CMK (cell line): ENCODE measurements around the gene OTUB1.

ENCODE experiments used
- DNase-seq: peaks from one replicate; pipeline ENCODE4 v3.0.0-alpha.2; 2010; ENCODE audit warnings: low read depth

OTUB1 gene

DNA sequence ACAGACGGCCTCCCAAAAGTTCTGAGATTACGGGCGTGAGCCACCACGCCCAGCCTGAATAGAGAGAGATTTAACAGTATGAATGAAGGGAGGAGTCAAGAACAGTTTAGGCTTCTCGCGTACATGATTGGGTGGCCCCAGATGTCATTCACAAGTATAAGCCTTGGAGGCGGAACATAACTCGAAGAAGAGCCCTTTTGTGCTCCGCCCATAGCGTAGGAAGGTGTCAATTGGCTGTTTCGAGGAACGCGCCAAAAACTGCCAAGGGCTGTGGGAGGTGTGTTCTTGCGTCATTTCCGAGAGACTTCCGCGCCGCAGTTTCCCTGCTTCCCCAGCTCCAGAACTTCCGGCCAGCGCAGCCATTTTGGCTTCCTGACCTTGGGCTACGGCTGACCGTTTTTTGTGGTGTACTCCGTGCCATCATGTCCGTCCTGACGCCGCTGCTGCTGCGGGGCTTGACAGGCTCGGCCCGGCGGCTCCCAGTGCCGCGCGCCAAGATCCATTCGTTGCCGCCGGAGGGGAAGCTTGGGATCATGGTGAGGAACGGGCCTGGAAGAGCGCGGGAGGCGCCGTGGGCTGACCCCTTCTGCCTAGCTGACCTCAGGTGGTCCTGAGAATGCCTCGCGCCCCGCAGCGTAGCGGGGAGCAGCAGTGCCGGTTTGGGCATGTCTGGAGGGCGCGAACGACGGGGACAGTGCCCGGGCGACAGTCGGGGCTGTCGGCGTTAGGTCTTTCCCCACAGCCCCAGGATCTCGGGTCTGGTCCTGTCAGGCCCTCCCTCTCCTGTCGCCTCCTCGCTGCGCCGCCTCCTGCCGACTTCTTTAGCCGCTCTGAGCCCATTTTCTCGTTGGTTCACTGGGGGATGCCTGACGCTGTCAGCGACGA lies 11.7 kb upstream of the OTUB1 start, which contains the start of gene COX8A:
COX8A (plus strand) TSS at position 362 of the 885 bp plus-strand sequence; CDS start at position 423, 61 bp downstream.
- DNase-seq, result peak; percentile 96

- no peak for DNase-seq
Observed at GRCh38 chr11:63978551-63979239, 7.5 kb upstream of the OTUB1 start.

DNA sequence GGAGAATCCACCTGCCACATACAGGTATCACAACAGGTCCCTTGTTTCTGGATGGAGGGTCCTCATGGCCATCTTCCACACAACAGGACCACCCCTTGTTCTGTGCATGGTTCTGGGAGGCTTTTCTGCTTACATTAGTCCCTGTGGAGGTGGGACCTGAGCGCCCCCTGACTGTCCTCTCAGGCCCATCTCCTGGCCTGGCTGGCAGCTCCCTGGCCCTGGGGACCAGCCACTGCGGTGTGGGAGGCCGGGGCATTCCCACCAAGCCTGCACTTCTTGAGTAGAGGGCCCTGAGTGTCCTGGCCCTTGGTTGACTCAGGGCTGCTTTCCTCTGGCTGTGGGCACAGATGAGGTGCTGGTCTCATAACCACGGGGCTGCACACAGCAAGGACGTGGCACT lies 6.8 kb upstream of the OTUB1 start:
- DNase-seq, result no peak

GRCh38 chr11:63985812-63986155 lies 454 bp upstream of the OTUB1 start:
- DNase-seq, result peak; percentile 25

- no peak for DNase-seq
Observed at GRCh38 chr11:63986932-63987513, 785 bp downstream of the OTUB1 start.

- DNase-seq, result no peak
Observed at GRCh38 chr11:63991558-63991957, 5.3 kb downstream of the OTUB1 start.

GRCh38 chr11:63993100-63993499 lies 6.9 kb downstream of the OTUB1 start:
- no peak for DNase-seq

DNA sequence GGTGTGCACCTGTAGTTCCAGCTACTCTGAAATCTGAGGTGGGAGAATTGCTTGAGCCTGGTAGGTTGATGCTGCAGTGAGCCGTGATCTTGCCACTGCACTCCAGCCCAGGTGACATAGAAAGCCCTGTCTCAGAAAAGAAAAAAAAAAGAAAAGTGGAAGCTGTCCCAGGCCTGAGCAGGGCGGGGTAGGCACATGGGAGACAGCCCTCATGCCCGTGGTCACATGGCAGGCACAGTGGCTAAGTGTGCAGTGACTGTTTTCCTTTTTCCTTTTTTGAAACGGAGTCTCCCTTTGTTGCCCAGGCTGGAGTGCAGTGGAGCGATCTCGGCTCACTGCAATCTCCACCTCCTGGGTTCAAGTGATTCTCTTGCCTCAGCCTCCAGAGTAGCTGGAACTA lies 7.8 kb downstream of the OTUB1 start:
- DNase-seq, result no peak

DNA sequence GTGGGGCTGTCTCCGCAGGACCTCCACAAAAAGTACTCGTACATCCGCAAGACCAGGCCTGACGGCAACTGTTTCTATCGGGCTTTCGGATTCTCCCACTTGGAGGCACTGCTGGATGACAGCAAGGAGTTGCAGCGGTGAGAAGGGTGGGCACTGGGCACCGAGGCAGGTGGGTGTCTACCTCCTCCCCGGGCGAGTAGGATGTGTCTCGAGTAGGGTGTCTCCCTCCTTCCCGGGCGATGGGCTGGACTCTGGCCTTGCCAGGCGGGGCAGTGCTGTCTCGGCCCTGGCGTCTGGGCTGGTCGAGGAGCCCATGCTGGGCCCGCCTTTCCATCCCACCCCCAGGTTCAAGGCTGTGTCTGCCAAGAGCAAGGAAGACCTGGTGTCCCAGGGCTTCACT lies 10.3 kb downstream of the OTUB1 start:
- no peak for DNase-seq

- no peak for DNase-seq
Observed at GRCh38 chr11:63997104-63997700, 11.0 kb downstream of the OTUB1 start.

- no peak for DNase-seq
Observed at GRCh38 chr11:63997801-63998337, 11.6 kb downstream of the OTUB1 start.

- no peak for DNase-seq
Observed at GRCh38 chr11:63998558-63999348, 12.5 kb downstream of the OTUB1 start.

- no peak for DNase-seq
Observed at GRCh38 chr11:63999349-64000025, 13.2 kb downstream of the OTUB1 start.

DNA sequence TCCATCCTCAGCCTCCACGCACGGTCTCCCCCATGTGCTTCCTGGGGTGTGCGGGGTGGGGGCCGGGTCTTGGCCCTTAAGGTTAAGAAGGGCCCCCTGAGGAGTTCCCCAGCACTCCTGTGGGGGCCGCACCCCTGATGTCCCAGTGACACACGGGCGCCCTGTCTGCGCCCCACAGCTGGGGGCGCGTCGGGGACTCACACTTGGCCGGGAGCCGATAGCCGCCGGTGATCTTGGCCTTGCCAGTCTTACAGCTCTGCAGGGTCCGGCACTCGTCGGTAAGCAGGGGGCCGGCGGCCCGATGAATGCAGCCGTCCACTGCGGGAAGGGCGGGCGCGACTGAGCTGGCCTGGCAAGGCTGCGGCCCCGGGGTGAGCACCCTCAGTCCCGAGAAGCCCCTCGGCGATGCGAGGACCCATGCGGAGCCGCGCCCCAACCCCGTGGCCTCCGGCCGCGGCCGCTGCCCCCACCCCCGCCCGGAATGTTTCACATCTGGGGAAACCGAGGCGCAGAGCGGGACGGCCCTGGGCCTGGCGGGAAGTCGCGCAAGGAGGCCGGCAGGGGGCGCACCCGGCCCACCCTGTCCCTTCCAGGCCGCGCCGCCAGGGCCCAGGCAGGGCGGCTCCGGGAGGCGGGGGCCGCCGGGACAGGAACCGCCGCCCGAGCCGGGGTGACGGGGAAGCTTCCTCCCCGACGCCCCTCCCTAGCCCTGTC lies 13.9 kb downstream of the OTUB1 start:
- no peak for DNase-seq

DNA sequence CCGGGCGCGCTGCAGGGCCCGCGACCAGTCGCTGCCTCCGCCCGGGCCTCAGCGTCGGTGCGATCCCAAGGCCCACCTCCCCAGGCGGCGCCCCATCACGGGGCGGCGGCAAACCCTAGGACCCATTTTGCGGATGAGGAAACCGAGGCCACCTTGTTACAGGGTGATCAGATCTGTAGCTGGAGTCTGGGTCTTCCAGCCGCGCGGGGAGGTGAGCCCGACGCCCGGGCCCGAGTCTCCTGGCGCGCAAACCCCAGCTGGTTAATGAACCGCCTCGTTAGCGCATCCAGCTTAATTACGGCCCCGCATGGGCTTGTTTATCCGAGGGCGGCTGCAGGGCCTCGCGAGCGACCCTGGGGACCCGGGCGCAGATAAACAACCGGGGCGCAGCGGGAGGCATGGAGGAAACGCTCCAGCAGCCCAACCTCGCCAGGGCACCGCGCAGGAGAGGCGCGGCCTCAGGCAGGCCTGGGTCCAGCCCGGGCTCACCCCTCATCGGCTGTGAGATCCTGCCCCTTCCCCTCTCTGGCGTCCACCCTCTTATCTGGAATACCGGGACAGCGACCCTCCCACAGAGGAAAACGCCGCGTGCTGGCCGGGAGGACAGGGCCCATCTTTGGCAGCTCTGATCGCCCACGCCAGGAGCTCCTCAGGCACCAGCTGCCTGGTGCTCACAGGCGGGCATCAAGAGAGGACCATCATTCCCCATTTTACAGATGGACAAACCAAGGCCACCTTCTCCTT lies 14.7 kb downstream of the OTUB1 start:
- no peak for DNase-seq

DNA sequence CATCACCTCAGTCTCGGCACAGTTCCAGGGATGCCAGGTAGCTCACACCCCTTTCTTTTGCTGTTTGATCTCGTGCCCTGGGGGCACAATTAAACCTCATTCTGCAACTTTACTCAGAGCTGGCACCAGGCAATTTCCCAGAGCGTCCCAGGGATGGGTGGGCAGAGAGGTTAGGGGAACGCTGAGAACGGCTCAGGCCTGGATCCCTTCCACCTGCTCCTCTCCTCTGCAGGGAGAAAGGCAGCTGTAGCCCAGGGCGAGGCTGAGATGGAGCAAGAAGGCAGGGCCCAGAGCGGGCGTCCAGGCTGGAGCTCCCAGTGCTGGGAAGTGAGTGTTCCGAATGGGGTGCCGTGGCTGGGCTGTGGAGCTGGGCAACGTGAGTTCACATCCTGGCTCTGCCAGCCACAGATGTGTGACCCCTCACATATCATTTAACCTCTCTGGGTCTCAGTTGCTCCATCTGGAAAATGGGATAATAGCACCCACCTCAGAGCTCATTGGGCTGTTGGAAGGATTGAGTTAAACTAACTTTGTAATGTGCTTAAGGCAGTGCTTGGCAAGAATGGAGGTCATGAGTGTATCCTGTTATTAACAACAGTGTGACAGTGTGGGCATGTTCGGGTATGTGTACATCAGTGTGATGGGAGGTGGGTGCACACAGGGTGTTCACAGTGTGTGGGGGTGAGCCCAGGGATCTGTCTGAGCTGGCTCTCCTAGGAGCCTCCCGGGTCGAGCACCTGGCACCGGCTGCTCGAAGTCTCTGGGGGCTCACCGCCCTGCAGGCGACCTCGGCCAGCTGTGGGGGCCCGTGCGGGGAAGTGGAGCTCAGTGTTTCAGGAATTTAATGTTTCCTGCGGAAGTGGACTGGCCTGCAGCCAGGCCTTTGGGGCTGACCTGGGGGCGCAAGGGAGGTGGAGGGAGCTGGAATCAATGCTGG lies 15.5 kb downstream of the OTUB1 start:
- DNase-seq, result no peak

- DNase-seq, result no peak
Observed at GRCh38 chr11:64003807-64004589, 17.8 kb downstream of the OTUB1 start.

GRCh38 chr11:64004590-64004984 lies 18.3 kb downstream of the OTUB1 start:
- no peak for DNase-seq
